HG03521 (cell line): Measurements from ENCODE around the gene PPP1R14C.
"Not testable (repeated sequence)": the region's sequence is repeated elsewhere in the genome, so short reads cannot be mapped to it uniquely, and the experiment has no call there.

Source experiments
- ATAC-seq: cut with Tn5 transposase; IDR thresholded peaks from one replicate; pipeline ENCODE4 v1.9.1; 2021; ENCODE audit warnings: mild to moderate bottlenecking, moderate library complexity; ENCODE audit not compliant: unreplicated experiment

PPP1R14C gene

GRCh38 chr6:150211700-150212511 is 69.1 kb downstream of the PPP1R14C start:
- ATAC-seq, result no peak

- ATAC-seq, result no peak
These were observed 69.9 kb downstream of the PPP1R14C start for GRCh38 chr6:150212778-150213177.

GRCh38 chr6:150213301-150213700 is 70.5 kb downstream of the PPP1R14C start:
- no peak for ATAC-seq

GRCh38 chr6:150214310-150214709 is 71.5 kb downstream of the PPP1R14C start:
- no peak for ATAC-seq

- ATAC-seq, result no peak
These were observed 78.0 kb downstream of the PPP1R14C start for GRCh38 chr6:150220634-150221551.

GRCh38 chr6:150224820-150225219 is 82.0 kb downstream of the PPP1R14C start:
- no peak for ATAC-seq

- no peak for ATAC-seq
These were observed 84.4 kb downstream of the PPP1R14C start for GRCh38 chr6:150227281-150227680.

GRCh38 chr6:150228072-150228733 is 85.4 kb downstream of the PPP1R14C start:
- no peak for ATAC-seq

GRCh38 chr6:150229436-150230163 is 86.8 kb downstream of the PPP1R14C start:
- no peak for ATAC-seq

- no peak for ATAC-seq
These were observed 87.3 kb downstream of the PPP1R14C start for GRCh38 chr6:150230164-150230561.

GRCh38 chr6:150230832-150231524 is 88.1 kb downstream of the PPP1R14C start:
- ATAC-seq, result no peak

GRCh38 chr6:150231525-150231850 is 88.6 kb downstream of the PPP1R14C start:
- ATAC-seq, result no peak

- no peak for ATAC-seq
These were observed 91.0 kb downstream of the PPP1R14C start for GRCh38 chr6:150233843-150234269.

- no peak for ATAC-seq
These were observed 92.4 kb downstream of the PPP1R14C start for GRCh38 chr6:150235218-150235617.

GRCh38 chr6:150236114-150236513 is 93.3 kb downstream of the PPP1R14C start:
- ATAC-seq, result no peak

- ATAC-seq, result no peak
These were observed 93.7 kb downstream of the PPP1R14C start for GRCh38 chr6:150236544-150236943.

- ATAC-seq, result no peak
These were observed 94.8 kb downstream of the PPP1R14C start for GRCh38 chr6:150237626-150238025.

- no peak for ATAC-seq
These were observed 95.5 kb downstream of the PPP1R14C start for GRCh38 chr6:150238336-150238741.

GRCh38 chr6:150238846-150239407 is 96.1 kb downstream of the PPP1R14C start:
- no peak for ATAC-seq

GRCh38 chr6:150241756-150242155 is 98.9 kb downstream of the PPP1R14C start:
- ATAC-seq, result not testable (repeated sequence)
